ENCODE results near the gene RECQL5.
"Not testable (repeated sequence)": the region's sequence is repeated elsewhere in the genome, so short reads cannot be mapped to it uniquely, and the experiment has no call there.

RECQL5 gene

DNA sequence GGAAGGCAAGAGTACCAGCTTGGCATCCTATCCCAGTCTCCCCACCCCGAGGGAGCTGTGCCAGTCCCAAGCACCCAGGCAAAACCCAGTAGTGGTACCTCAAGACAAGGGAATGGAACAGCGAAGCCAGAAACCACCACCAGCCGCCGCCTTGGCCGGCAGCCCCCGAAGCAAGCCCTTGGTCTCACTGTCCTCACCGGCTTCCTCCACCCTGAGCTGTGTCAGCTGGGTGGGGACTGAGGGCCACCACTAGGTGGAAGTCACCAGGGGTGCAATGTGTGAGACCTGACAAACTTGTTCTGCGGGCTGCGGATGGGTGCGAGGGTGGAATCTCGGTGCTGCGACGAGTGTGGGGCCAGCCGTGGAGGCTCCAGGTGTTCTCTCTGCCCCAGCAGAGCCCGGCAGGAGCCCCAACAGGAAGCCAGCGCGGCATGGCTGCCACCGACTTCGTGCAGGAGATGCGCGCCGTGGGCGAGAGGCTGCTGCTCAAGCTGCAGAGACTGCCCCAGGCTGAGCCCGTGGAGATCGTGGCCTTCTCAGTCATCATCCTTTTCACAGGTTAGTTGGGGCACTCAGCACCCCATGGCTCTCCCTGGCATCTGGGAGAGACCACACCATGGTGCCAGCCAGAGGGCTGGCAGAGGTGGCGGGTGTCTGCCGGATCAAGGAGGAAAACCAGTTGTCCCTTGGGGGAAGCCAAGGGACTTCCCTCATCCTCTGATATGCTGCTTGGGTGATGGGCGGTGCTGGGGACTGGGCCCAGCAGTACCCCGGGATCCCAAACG, 27.0 kb downstream of the RECQL5 start:
- no peak overlapping the region for H3K4me3 ChIP-seq (replicated peaks; ENCODE audit: low read depth, low read length)
- TF ChIP-seq, protein P1, sequence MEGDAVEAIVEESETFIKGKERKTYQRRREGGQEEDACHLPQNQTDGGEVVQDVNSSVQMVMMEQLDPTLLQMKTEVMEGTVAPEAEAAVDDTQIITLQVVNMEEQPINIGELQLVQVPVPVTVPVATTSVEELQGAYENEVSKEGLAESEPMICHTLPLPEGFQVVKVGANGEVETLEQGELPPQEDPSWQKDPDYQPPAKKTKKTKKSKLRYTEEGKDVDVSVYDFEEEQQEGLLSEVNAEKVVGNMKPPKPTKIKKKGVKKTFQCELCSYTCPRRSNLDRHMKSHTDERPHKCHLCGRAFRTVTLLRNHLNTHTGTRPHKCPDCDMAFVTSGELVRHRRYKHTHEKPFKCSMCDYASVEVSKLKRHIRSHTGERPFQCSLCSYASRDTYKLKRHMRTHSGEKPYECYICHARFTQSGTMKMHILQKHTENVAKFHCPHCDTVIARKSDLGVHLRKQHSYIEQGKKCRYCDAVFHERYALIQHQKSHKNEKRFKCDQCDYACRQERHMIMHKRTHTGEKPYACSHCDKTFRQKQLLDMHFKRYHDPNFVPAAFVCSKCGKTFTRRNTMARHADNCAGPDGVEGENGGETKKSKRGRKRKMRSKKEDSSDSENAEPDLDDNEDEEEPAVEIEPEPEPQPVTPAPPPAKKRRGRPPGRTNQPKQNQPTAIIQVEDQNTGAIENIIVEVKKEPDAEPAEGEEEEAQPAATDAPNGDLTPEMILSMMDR (IDR thresholded peaks at IDR 0.05; ENCODE audit: low read depth, low read length, missing control alignments): no peak
- no peak for DNase-seq (ENCODE audit: extremely low read depth, low read depth)

- no peak for DNase-seq (ENCODE audit: extremely low read depth, low read depth)
- H3K4me3 ChIP-seq (replicated peaks; ENCODE audit: low read depth, low read length): no peak overlapping the region
- TF ChIP-seq, protein P1 (IDR thresholded peaks at IDR 0.05; ENCODE audit: low read depth, low read length, missing control alignments): no peak
Measured at GRCh38 chr17:75639327-75639726, 27.6 kb downstream of the RECQL5 start.

- DNase-seq (ENCODE audit: extremely low read depth, low read depth): no peak
- no peak overlapping the region for H3K4me3 ChIP-seq (replicated peaks; ENCODE audit: low read depth, low read length)
- TF ChIP-seq, protein P1 (IDR thresholded peaks at IDR 0.05; ENCODE audit: low read depth, low read length, missing control alignments): no peak
Measured at GRCh38 chr17:75638893-75639292, 28.1 kb downstream of the RECQL5 start.

GRCh38 chr17:75638039-75638438, 28.9 kb downstream of the RECQL5 start:
- DNase-seq (ENCODE audit: extremely low read depth, low read depth): not testable (repeated sequence)

GRCh38 chr17:75637551-75637950, 29.4 kb downstream of the RECQL5 start:
- TF ChIP-seq, protein P1 (IDR thresholded peaks at IDR 0.05; ENCODE audit: low read depth, low read length, missing control alignments): no peak
- no peak for DNase-seq (ENCODE audit: extremely low read depth, low read depth)
- no peak overlapping the region for H3K4me3 ChIP-seq (replicated peaks; ENCODE audit: low read depth, low read length)

More at GRCh38 chr17:75638039-75638438, 28.9 kb downstream of the RECQL5 start:
- H3K4me3 ChIP-seq (replicated peaks; ENCODE audit: low read depth, low read length): not testable (repeated sequence)

DNA sequence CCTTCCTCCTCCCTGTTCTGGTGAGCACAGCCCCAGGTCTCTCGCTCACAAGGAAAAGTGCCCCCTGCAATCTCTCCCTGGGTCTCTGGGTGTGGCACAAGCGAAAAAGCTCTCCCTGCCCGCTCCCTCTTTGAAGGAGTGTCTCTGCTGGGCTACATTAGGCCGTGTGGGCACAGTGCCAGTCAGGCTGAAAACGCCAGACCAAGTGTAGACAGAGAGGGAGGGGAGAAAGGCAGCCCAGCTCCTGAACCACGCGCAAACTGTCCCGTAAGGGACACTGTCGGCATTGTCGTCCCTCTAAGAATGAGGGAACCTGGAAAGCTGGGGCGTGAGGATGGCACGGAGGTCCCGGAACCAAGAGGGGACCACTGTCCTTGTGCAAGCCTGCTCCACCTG, 29.8 kb downstream of the RECQL5 start:
- no peak for DNase-seq (ENCODE audit: extremely low read depth, low read depth)
- TF ChIP-seq, protein P1 (IDR thresholded peaks at IDR 0.05; ENCODE audit: low read depth, low read length, missing control alignments): no peak
- H3K4me3 ChIP-seq (replicated peaks; ENCODE audit: low read depth, low read length): no peak overlapping the region

- TF ChIP-seq, protein P1 (IDR thresholded peaks at IDR 0.05; ENCODE audit: low read depth, low read length, missing control alignments): no peak
- no peak overlapping the region for H3K4me3 ChIP-seq (replicated peaks; ENCODE audit: low read depth, low read length)
- DNase-seq (ENCODE audit: extremely low read depth, low read depth): no peak
Measured at GRCh38 chr17:75636381-75637142, 30.4 kb downstream of the RECQL5 start.

Measured in HFF-Myc (cell line).